GM06990 (cell line): Measurements from ENCODE around the gene SGMS2.

ENCODE experiments used
- DNase-seq: peaks from one replicate; pipeline ENCODE4 v3.0.0-alpha.2; 2011; ENCODE audit not compliant: insufficient read length; ENCODE audit errors: extremely low read depth
- H3K27me3 ChIP-seq: replicated peaks from 2 replicates; pipeline ENCODE4 v1.6.0; 2011; ENCODE audit warnings: low read length; ENCODE audit not compliant: control insufficient read depth, insufficient read depth
- H3K36me3 ChIP-seq: 2 replicates; pipeline ENCODE4 v1.5.1; 2011; ENCODE audit warnings: low read length; ENCODE audit not compliant: control insufficient read depth, insufficient read depth
- H3K4me3 ChIP-seq: replicated peaks from 2 replicates; pipeline ENCODE4 v1.5.1; 2011; ENCODE audit warnings: low read depth, mild to moderate bottlenecking, control low read depth, low read length
- CTCF ChIP-seq: IDR thresholded peaks from 2 replicates; pipeline ENCODE4 v1.5.1; 2011; ENCODE audit warnings: low read length, control low read depth, mild to moderate bottlenecking, inconsistent platforms; ENCODE audit not compliant: insufficient read depth, poor library complexity, severe bottlenecking

Gene SGMS2

DNA sequence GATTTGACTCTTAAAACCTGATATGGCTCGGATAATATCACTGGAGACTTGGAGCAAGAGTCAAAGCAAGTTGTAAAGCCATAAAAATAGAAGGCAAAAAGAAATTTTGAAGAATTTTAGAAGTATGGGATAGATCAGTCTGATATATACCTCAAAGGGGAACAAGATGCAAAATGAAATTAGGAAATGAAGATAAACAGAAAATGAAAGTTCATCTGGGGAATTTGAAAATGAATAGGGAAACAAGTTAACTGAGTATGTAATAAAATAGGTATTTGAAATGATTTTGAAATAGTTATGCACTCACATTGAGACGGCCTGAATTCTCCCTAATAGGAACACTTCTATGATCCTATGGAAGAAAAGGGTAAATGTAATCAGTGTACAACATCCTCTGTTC is 112.3 kb downstream of the SGMS2 start:
- TF ChIP-seq CTCF, result no peak
- no peaks in the 10 kb centered on the region for H3K27me3 ChIP-seq
- no peak for DNase-seq
- no peak overlapping the region; the same call in 1 of the 2 replicates for H3K4me3 ChIP-seq
- no peaks in the 10 kb centered on the region for H3K36me3 ChIP-seq

GRCh38 chr4:107939307-107939706 is 114.6 kb downstream of the SGMS2 start:
- H3K27me3 ChIP-seq, result no peaks in the 10 kb centered on the region
- no peak overlapping the region for H3K4me3 ChIP-seq
- DNase-seq, result no peak
- H3K36me3 ChIP-seq, result no peaks in the 10 kb centered on the region
- no peak for TF ChIP-seq CTCF

DNA sequence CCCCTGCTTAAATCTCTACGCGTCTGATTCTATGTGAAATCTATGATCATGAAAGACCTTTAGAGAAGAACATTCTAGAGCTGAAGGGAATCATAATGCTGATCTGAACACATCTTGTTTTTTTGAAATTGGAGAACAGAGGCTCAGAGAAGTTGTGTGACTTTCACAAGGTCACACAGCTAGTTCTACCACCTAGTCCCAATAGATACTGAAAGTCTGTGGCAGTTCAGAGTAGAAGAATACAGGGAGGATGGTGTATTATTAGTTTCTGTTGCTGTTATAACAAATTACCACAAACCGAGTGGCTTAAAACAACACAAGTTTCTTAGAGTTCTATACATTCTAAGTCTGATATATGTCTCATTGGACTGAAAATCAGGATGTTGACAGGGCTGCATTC is 121.1 kb downstream of the SGMS2 start:
- no peak for DNase-seq
- Histone ChIP-seq H3K4me3 (no peak overlapping the region), H3K36me3 (no peaks in the 10 kb centered on the region), H3K27me3 (no peaks in the 10 kb centered on the region)
- no peak for TF ChIP-seq CTCF

GRCh38 chr4:107950746-107951540 is 126.2 kb downstream of the SGMS2 start:
- no peak for TF ChIP-seq CTCF
- DNase-seq, result no peak
- no peaks in the 10 kb centered on the region; the same call in none of the 2 replicates for H3K36me3 ChIP-seq

DNA sequence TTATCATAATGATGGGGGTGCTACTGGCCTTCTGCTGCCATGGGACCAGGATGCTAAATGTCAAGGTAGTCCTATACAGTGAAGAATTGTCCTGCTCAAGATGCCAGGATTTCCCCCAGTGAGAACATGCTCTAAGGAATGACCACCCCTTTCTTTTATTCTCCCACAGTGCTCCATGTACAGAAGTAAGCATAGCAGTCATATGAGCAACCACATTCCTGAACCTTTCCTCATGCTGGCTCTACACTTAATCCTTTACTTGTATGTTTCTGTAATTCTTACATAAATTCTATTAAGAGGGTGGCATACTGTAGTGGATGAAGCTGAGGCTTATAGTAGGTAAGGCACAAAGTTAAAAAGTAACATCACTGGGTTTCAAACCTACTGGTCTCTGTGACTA is 126.8 kb downstream of the SGMS2 start:
- no peak for TF ChIP-seq CTCF
- Histone ChIP-seq H3K27me3 (no peaks in the 10 kb centered on the region), H3K36me3 (no peaks in the 10 kb centered on the region; the same call in none of the 2 replicates), H3K4me3 (no peak overlapping the region)
- no peak for DNase-seq

More at GRCh38 chr4:107950746-107951540, 126.2 kb downstream of the SGMS2 start:
- no peaks in the 10 kb centered on the region for H3K27me3 ChIP-seq
- H3K4me3 ChIP-seq, result no peak overlapping the region
